IPS-NIHi11 (cell line): ENCODE measurements around the gene FN3K.

Experiments
- DNase-seq: peaks from one replicate; pipeline ENCODE4 v3.0.0; 2012; ENCODE audit warnings: mixed read lengths, low spot score

FN3K gene

GRCh38 chr17:82797061-82797460, 61.6 kb downstream of the FN3K start:
- no peak for DNase-seq

- DNase-seq = no peak
Observed at GRCh38 chr17:82798752-82799151, 63.3 kb downstream of the FN3K start.

GRCh38 chr17:82799591-82799990, 64.2 kb downstream of the FN3K start:
- DNase-seq = no peak
